ENCODE results near the gene C19orf12. TPM values are rescaled to one million over a fixed set of nuclear protein-coding genes. Genes with fewer than 3 reads are reported as not detected.

C19orf12 gene
- total RNA-seq, 2 experiments from 2014 or later, result 7.7 TPM

DNA sequence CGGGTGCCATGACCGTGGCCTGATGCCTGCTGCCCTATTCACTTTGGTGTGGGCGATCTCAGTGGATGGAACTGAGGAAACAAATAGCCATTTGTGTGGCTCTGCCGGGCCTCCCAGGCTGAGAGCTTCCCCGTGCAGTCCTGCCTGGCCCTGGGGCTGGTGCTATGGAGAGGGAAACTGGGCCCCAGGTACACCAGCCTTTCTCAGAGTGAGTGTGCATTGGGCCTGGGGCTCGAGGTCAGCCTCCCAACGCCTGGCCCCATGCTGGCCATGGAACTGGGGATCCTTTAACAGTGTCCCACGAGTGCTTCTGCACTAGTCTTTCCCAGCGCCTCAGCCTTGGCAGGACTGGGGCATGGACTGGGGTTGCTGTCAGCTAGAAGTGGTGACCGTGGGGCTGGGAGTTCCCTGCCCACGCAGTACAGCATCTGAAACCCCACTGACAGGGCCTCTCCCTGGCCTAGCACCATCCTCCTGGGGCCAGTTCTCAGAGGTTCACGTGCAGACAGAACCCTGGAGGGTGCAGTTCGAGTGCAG is 39.3 kb downstream of the C19orf12 start:
- H3K36me3 ChIP-seq (ENCODE audit: insufficient read depth, low read length), result peaks cover 50% of the 10 kb centered on the region
- H3K27me3 ChIP-seq (ENCODE audit: control insufficient read depth in 1 of 2, insufficient read depth in 2 of 2, low read length in 2 of 2), result no peaks in the 10 kb centered on the region
- Mint-ChIP-seq H3K9me3 (no peaks in the 10 kb centered on the region), H3K4me3 (no peak overlapping the region), H3K27ac (peak overlapping the region; percentile 92), H3K36me3 (ENCODE audit: low read depth) (peaks cover 58% of the 10 kb centered on the region), H3K27me3 (no peaks in the 10 kb centered on the region), H3K4me1 (ENCODE audit: low read depth) (peaks cover 84% of the 10 kb centered on the region)
- H3K27ac ChIP-seq (ENCODE audit: low read depth in 1 of 2, low read length in 2 of 2), result peak overlapping the region; percentile 69 to 78
- peak in 1 of 14 experiments; percentile 29 for DNase-seq
- ATAC-seq (ENCODE audit: poor library complexity), result no peak
- intact Hi-C loops (cut with DNase I, micrococcal nuclease), result no loop called here
- H3K4me3 ChIP-seq (ENCODE audit: low read length), result no peak overlapping the region
- H3K4me1 ChIP-seq (ENCODE audit: insufficient read depth, low read length), result peaks cover 100% of the 10 kb centered on the region
- H3K9me3 ChIP-seq (ENCODE audit: control insufficient read depth in 1 of 2, insufficient read depth in 1 of 2, low read length in 2 of 2), result no peaks in the 10 kb centered on the region
- ChIA-PET POLR2A (interaction anchor here (1.4 to 5.5 kb wide), 3 partner anchors 10 to 70 kb away, joined by 5 to 102 read pairs (median 28); partner anchors contain the start of genes C19orf12, PLEKHF1 and POP4), CTCF (interaction anchor here (0.7 to 3.2 kb wide), 3 partner anchors 8 to 65 kb away, joined by 3 to 14 read pairs (median 3); no protein-coding TSS in a partner anchor)
- TF ChIP-seq, protein P1, sequence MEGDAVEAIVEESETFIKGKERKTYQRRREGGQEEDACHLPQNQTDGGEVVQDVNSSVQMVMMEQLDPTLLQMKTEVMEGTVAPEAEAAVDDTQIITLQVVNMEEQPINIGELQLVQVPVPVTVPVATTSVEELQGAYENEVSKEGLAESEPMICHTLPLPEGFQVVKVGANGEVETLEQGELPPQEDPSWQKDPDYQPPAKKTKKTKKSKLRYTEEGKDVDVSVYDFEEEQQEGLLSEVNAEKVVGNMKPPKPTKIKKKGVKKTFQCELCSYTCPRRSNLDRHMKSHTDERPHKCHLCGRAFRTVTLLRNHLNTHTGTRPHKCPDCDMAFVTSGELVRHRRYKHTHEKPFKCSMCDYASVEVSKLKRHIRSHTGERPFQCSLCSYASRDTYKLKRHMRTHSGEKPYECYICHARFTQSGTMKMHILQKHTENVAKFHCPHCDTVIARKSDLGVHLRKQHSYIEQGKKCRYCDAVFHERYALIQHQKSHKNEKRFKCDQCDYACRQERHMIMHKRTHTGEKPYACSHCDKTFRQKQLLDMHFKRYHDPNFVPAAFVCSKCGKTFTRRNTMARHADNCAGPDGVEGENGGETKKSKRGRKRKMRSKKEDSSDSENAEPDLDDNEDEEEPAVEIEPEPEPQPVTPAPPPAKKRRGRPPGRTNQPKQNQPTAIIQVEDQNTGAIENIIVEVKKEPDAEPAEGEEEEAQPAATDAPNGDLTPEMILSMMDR (IDR thresholded peaks at IDR 0.05), result no peak

DNA sequence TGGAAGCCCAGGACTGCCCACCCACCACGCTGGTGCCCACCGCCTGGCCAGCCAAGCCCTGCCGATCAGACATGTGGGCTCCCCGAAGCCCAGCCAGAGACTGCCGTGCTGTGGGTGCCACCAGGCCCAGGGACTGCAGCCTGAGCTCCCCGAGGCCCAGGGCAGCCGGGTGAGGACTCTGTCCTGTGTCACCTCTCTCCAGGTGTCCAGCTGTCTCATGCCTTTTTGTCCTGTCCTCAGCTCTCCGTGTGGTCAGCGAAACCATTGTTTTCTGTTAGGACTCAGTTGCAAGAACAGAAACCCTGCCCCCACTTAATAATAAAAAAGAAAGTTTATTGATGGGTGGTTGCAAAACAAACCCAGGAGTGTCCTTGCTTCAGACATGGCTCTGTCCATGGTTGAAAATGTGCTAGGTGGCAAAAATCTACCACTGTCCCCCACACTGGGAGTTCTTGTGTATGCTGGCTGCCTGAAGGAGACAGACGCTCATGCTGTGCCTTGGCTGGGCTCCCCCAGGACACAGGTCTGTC is 39.9 kb downstream of the C19orf12 start:
- peaks cover 100% of the 10 kb centered on the region for H3K4me1 ChIP-seq (ENCODE audit: insufficient read depth, low read length)
- TF ChIP-seq, protein P1 (IDR thresholded peaks at IDR 0.05), result no peak
- H3K27me3 ChIP-seq (ENCODE audit: control insufficient read depth in 1 of 2, insufficient read depth in 2 of 2, low read length in 2 of 2), result no peaks in the 10 kb centered on the region
- intact Hi-C loops (cut with DNase I, micrococcal nuclease), result no loop called here
- H3K9me3 ChIP-seq (ENCODE audit: control insufficient read depth in 1 of 2, insufficient read depth in 1 of 2, low read length in 2 of 2), result no peaks in the 10 kb centered on the region
- ATAC-seq (ENCODE audit: poor library complexity), result no peak
- ChIA-PET CTCF (interaction anchor here (0.7 kb wide), 1 partner anchor 65 kb away, joined by 3 read pairs; no protein-coding TSS in a partner anchor), POLR2A (interaction anchor here (0.6 to 5.5 kb wide), 4 partner anchors 10 to 140 kb away, joined by 3 to 102 read pairs (median 16); partner anchors contain the start of genes C19orf12, PLEKHF1 and POP4)
- no peaks in the 10 kb centered on the region for H3K9me3 Mint-ChIP-seq
- no peak overlapping the region for H3K4me3 Mint-ChIP-seq
- no peaks in the 10 kb centered on the region for H3K27me3 Mint-ChIP-seq
- H3K27ac Mint-ChIP-seq, result peak overlapping the region; percentile 92
- DNase-seq, result peak in 1 of 14 experiments; percentile 26
- peak overlapping the region; percentile 69 to 78 for H3K27ac ChIP-seq (ENCODE audit: low read depth in 1 of 2, low read length in 2 of 2)
- H3K4me3 ChIP-seq (ENCODE audit: low read length), result no peak overlapping the region
- H3K4me1 Mint-ChIP-seq (ENCODE audit: low read depth), result peaks cover 83% of the 10 kb centered on the region
- peaks cover 60% of the 10 kb centered on the region for H3K36me3 Mint-ChIP-seq (ENCODE audit: low read depth)
- H3K36me3 ChIP-seq (ENCODE audit: insufficient read depth, low read length), result peaks cover 50% of the 10 kb centered on the region

DNA sequence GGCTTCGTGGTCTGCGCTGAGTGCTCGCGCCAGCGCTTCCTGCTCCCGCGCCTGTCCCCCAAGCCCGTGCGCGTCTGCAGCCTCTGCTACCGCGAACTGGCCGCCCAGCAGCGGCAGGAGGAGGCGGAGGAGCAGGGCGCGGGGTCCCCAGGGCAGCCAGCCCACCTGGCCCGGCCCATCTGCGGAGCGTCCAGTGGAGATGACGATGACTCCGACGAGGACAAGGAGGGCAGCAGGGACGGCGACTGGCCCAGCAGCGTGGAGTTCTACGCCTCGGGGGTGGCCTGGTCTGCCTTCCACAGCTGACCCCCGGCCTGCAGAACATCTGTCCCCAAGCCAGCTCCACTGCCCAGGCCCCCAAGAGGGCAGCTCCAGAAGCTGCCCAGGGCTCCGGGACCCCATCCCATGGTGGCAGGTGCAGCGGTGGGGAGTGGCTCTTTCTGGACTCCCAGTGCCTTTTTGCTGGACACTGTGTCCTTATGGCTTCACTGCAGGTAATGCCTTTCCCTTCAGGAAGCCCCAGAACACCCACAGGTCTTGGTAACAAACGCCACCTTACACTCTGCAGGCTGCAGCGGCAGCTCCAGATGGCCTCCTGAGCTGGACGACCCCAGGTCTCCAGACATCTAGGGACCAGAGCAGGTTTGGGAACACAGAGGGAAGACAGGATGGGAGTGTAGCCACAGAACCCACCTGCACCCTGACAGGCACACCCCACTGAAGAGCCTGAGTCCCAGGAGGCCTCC is 40.5 kb downstream of the C19orf12 start:
- peaks cover 53% of the 10 kb centered on the region for H3K36me3 ChIP-seq (ENCODE audit: insufficient read depth, low read length)
- ATAC-seq (ENCODE audit: poor library complexity) (no peak), DNase-seq (no peak)
- no peak overlapping the region for H3K4me3 ChIP-seq (ENCODE audit: low read length)
- Mint-ChIP-seq H3K4me1 (ENCODE audit: low read depth) (peaks cover 83% of the 10 kb centered on the region), H3K36me3 (ENCODE audit: low read depth) (peaks cover 67% of the 10 kb centered on the region), H3K27ac (peak overlapping the region; percentile 92), H3K27me3 (no peaks in the 10 kb centered on the region), H3K9me3 (no peaks in the 10 kb centered on the region), H3K4me3 (no peak overlapping the region)
- ChIA-PET CTCF (interaction anchor here (0.7 to 3.1 kb wide), 2 partner anchors 41 to 64 kb away, joined by 3 to 37 read pairs; partner anchors contain the start of gene C19orf12), POLR2A (interaction anchor here (0.6 to 5.5 kb wide), 6 partner anchors 9 to 140 kb away, joined by 3 to 107 read pairs (median 32); partner anchors contain the start of genes C19orf12, PLEKHF1 and POP4)
- H3K4me1 ChIP-seq (ENCODE audit: insufficient read depth, low read length), result peaks cover 100% of the 10 kb centered on the region
- TF ChIP-seq, protein P1 (IDR thresholded peaks at IDR 0.05), result no peak
- intact Hi-C loops (cut with DNase I, micrococcal nuclease), result loop anchor here in 1 of 2 experiments (5.0 kb wide), 1 partner anchor 168 kb away; no protein-coding TSS in a partner anchor
- H3K9me3 ChIP-seq (ENCODE audit: control insufficient read depth in 1 of 2, insufficient read depth in 1 of 2, low read length in 2 of 2), result no peaks in the 10 kb centered on the region
- no peaks in the 10 kb centered on the region for H3K27me3 ChIP-seq (ENCODE audit: control insufficient read depth in 1 of 2, insufficient read depth in 2 of 2, low read length in 2 of 2)
- peak overlapping the region; percentile 64 to 78 for H3K27ac ChIP-seq (ENCODE audit: low read depth in 1 of 2, low read length in 2 of 2)

Data from CD4-positive, alpha-beta T cell (primary cell).